H1 (cell line): Measurements from ENCODE around the gene TMEM266. TPM values are rescaled to one million over a fixed set of nuclear protein-coding genes. Genes with fewer than 3 reads are reported as not detected.

Source experiments
- CTCF ChIA-PET: fragments of 300-600 bp; sonication (Branson Sonifier 250); formaldehyde crosslinking; loops from one replicate; lab custom pipeline; 2021; ENCODE audit not compliant: partially characterized antibody; lab: Charles Lee
- POLR2A ChIA-PET: fragments of 300-600 bp; sonication (Branson Sonifier 250); formaldehyde crosslinking; loops from one replicate; lab custom pipeline; 2021; ENCODE audit warnings: inconsistent platforms; ENCODE audit not compliant: partially characterized antibody; lab: Charles Lee
- DNase-seq, 2 experiments: peaks; one replicate each; pipeline versions ENCODE4 v3.0.0 to v3.0.0-alpha.2; 2010 to 2022; ENCODE audit warnings: low spot score in 2 of 2, low read depth in 1 of 2, mixed read lengths in 1 of 2
- FAIRE-seq: peaks from 2 replicates; lab custom pipeline; 2011; peaks lifted over from hg19 to GRCh38; lab: Jason Lieb, UNC
- H2AFZ ChIP-seq: 2 replicates; pipeline ENCODE4 v1.8.1; 2012; ENCODE audit warnings: low read length, inconsistent platforms
- H2AK5ac ChIP-seq: 2 replicates; pipeline ENCODE4 v1.6.1; 2013; ENCODE audit warnings: low read depth, low read length
- H2BK120ac ChIP-seq: replicated peaks from 2 replicates; pipeline ENCODE3; 2013; ENCODE audit warnings: low read depth, low read length, inconsistent platforms
- H2BK12ac ChIP-seq: 2 replicates; pipeline ENCODE4 v1.6.1; 2013; ENCODE audit warnings: low read depth, low read length
- H2BK15ac ChIP-seq: 2 replicates; pipeline ENCODE4 v1.6.1; 2013; ENCODE audit warnings: low read length
- H2BK20ac ChIP-seq: 2 replicates; pipeline ENCODE4 v1.6.1; 2013; ENCODE audit warnings: low read length
- H2BK5ac ChIP-seq: 2 replicates; pipeline ENCODE4 v1.6.1; 2013; ENCODE audit warnings: low read depth, low read length
- H3K14ac ChIP-seq: 2 replicates; pipeline ENCODE4 v1.6.1; 2013; ENCODE audit warnings: inconsistent platforms; ENCODE audit not compliant: insufficient read length
- H3K18ac ChIP-seq: 2 replicates; pipeline ENCODE4 v1.6.1; 2013; ENCODE audit warnings: low read length; ENCODE audit errors: extremely low read depth
- H3K23ac ChIP-seq: 2 replicates; pipeline ENCODE4 v1.6.1; 2013; ENCODE audit warnings: inconsistent platforms; ENCODE audit not compliant: insufficient read length
- H3K23me2 ChIP-seq: 2 replicates; pipeline ENCODE4 v1.6.1; 2013; ENCODE audit warnings: low read depth, low read length
- H3K27ac ChIP-seq: 2 replicates; pipeline ENCODE4 v1.6.1; 2011; ENCODE audit warnings: low read depth, low read length, inconsistent platforms
- H3K27me3 ChIP-seq, 4 experiments: replicated peaks in 1 of 4; 1 replicate in 1 of 4; 2 replicates in 3 of 4; pipeline versions ENCODE4 v1.6.1 to v1.8.1; 2011 to 2013; ENCODE audit warnings: low read length in 3 of 4, mild to moderate bottlenecking in 3 of 4, inconsistent platforms in 2 of 4, mixed read lengths in 2 of 4, moderate library complexity in 1 of 4; ENCODE audit not compliant: control insufficient read depth in 3 of 4, insufficient read depth in 3 of 4; ENCODE audit errors: extremely low read depth in 1 of 4
- H3K36me3 ChIP-seq, 4 experiments: 2 replicates each; pipeline versions ENCODE4 v1.6.1 to v1.8.1; 2011 to 2013; ENCODE audit warnings: mild to moderate bottlenecking in 4 of 4, low read length in 3 of 4, moderate library complexity in 2 of 4, control low read depth in 1 of 4, inconsistent platforms in 1 of 4; ENCODE audit not compliant: insufficient read depth in 4 of 4, control insufficient read depth in 2 of 4
- H3K4ac ChIP-seq: replicated peaks from 2 replicates; pipeline ENCODE3; 2013; ENCODE audit warnings: low read length, low read depth, mixed read lengths, inconsistent platforms; ENCODE audit not compliant: insufficient read length
- H3K4me1 ChIP-seq, 4 experiments: replicated peaks in 1 of 4; 1 replicate in 1 of 4; 2 replicates in 3 of 4; pipeline versions ENCODE4 v1.6.1 to v1.8.1; 2011 to 2013; ENCODE audit warnings: low read length in 3 of 4, inconsistent platforms in 2 of 4, mixed read lengths in 1 of 4; ENCODE audit not compliant: insufficient read depth in 4 of 4, control insufficient read depth in 3 of 4
- H3K4me2 ChIP-seq, 2 experiments: 2 replicates each; pipeline versions ENCODE4 v1.6.1 to v1.8.1; 2011 to 2013; ENCODE audit warnings: low read depth in 2 of 2, low read length in 2 of 2, control low read depth in 1 of 2, inconsistent platforms in 1 of 2, mild to moderate bottlenecking in 1 of 2; ENCODE audit not compliant: insufficient read depth in 1 of 2
- H3K4me3 ChIP-seq, 4 experiments: fragments of 200-600, 300-600 bp in 1 of 4; sonication (generic), shearing (Covaris generic), sonication (Bioruptor Twin) in 1 of 4; 2 replicates each; pipeline versions ENCODE4 v1.5.1 to v1.8.1; 2011 to 2016; ENCODE audit warnings: low read length in 4 of 4, low read depth in 3 of 4, control low read depth in 2 of 4, inconsistent platforms in 2 of 4, mild to moderate bottlenecking in 2 of 4, mixed read lengths in 1 of 4, moderate library complexity in 1 of 4; ENCODE audit not compliant: insufficient read depth in 2 of 4; ENCODE audit errors: extremely low read depth in 1 of 4
- H3K56ac ChIP-seq: replicated peaks from 2 replicates; pipeline ENCODE3; 2013; ENCODE audit warnings: low read depth, mild to moderate bottlenecking, mixed read lengths, low read length, inconsistent platforms; ENCODE audit not compliant: insufficient read length
- H3K79me1 ChIP-seq: 2 replicates; pipeline ENCODE4 v1.6.1; 2013; ENCODE audit warnings: low read depth, low read length, control low read depth
- H3K79me2 ChIP-seq, 2 experiments: 2 replicates each; pipeline versions ENCODE4 v1.6.1 to v1.8.1; 2012 to 2013; ENCODE audit warnings: low read length in 2 of 2, mild to moderate bottlenecking in 2 of 2, inconsistent platforms in 1 of 2; ENCODE audit not compliant: insufficient read depth in 2 of 2, control insufficient read depth in 1 of 2
- H3K9ac ChIP-seq, 4 experiments: replicated peaks in 1 of 4; 1 replicate in 1 of 4; 2 replicates in 3 of 4; pipeline versions ENCODE4 v1.6.1 to v1.8.1; 2011 to 2013; ENCODE audit warnings: low read depth in 3 of 4, low read length in 3 of 4, control low read depth in 2 of 4, mild to moderate bottlenecking in 2 of 4, moderate library complexity in 2 of 4, inconsistent platforms in 1 of 4; ENCODE audit errors: extremely low read depth in 1 of 4
- H3K9me3 ChIP-seq, 2 experiments: 2 replicates each; pipeline versions ENCODE4 v1.6.1 to v1.8.1; 2012 to 2013; ENCODE audit warnings: mild to moderate bottlenecking in 2 of 2, moderate library complexity in 2 of 2, control low read depth in 1 of 2, inconsistent platforms in 1 of 2, low read depth in 1 of 2, low read length in 1 of 2, mixed read lengths in 1 of 2; ENCODE audit not compliant: insufficient read depth in 2 of 2
- H4K20me1 ChIP-seq, 2 experiments: replicated peaks in 1 of 2; 2 replicates each; pipeline versions ENCODE3 to v1.8.1; 2011 to 2013; ENCODE audit warnings: inconsistent platforms in 2 of 2, low read length in 2 of 2, mild to moderate bottlenecking in 1 of 2; ENCODE audit not compliant: insufficient read depth in 2 of 2, control insufficient read depth in 1 of 2
- H4K5ac ChIP-seq: 2 replicates; pipeline ENCODE4 v1.6.1; 2013; ENCODE audit warnings: low read length, low read depth, mixed read lengths, inconsistent platforms; ENCODE audit not compliant: insufficient read length
- H4K8ac ChIP-seq: 2 replicates; pipeline ENCODE4 v1.8.0; 2013; ENCODE audit warnings: mild to moderate bottlenecking, moderate library complexity, low read length, inconsistent platforms; ENCODE audit not compliant: insufficient read depth; ENCODE audit errors: extremely low read depth
- H4K91ac ChIP-seq: replicated peaks from 2 replicates; pipeline ENCODE3; 2013; ENCODE audit warnings: low read length, mixed read lengths, inconsistent platforms; ENCODE audit not compliant: insufficient read length
- CBX5 ChIP-seq: fragments of 300-800, 300-1000 bp; sonication (generic); IDR thresholded peaks from 2 replicates; pipeline ENCODE4 v1.7.1; 2016; ENCODE audit warnings: antibody characterized with exemption, low read length, low read depth
- CREB1 ChIP-seq: IDR thresholded peaks from 2 replicates; pipeline ENCODE4 v1.6.1; 2012; ENCODE audit warnings: inconsistent platforms
- CTCF ChIP-seq, 3 experiments: IDR thresholded peaks; 1 replicate in 2 of 3; 2 replicates in 1 of 3; pipeline versions ENCODE4 v1.5.1 to v1.6.1; 2011; ENCODE audit warnings: low read length in 3 of 3, mild to moderate bottlenecking in 3 of 3, inconsistent platforms in 2 of 3, low read depth in 1 of 3, moderate library complexity in 1 of 3; ENCODE audit not compliant: insufficient read depth in 1 of 3; ENCODE audit errors: control extremely low read depth in 1 of 3
- EP300 ChIP-seq, 2 experiments: IDR thresholded peaks; 1 replicate in 1 of 2; 2 replicates in 1 of 2; pipeline ENCODE4 v1.6.1; 2011 to 2012; ENCODE audit warnings: low read depth in 2 of 2, low read length in 2 of 2, mild to moderate bottlenecking in 2 of 2, borderline replicate concordance in 1 of 2, inconsistent platforms in 1 of 2, moderate library complexity in 1 of 2
- PHF8 ChIP-seq: fragments of 200-600 bp; sonication (generic); conservative IDR thresholded peaks from 2 replicates; pipeline ENCODE4 v1.7.1; 2012; ENCODE audit warnings: low read depth, mild to moderate bottlenecking, inconsistent platforms, low read length, moderate library complexity
- RBBP5 ChIP-seq: IDR thresholded peaks from 2 replicates; pipeline ENCODE4 v1.7.1; 2012; ENCODE audit warnings: low read depth, mild to moderate bottlenecking, inconsistent platforms, low read length, moderate library complexity, borderline replicate concordance
- RNF2 ChIP-seq: fragments of 200-900, 300-1000 bp; sonication (generic); IDR thresholded peaks from 2 replicates; pipeline ENCODE4 v1.7.1; 2016; ENCODE audit warnings: borderline replicate concordance, low read depth, mild to moderate bottlenecking, antibody characterized with exemption, low read length; ENCODE audit not compliant: poor library complexity, severe bottlenecking; ENCODE audit errors: missing control alignments
- SP2 ChIP-seq: IDR thresholded peaks from 2 replicates; pipeline ENCODE4 v1.6.1; 2012; ENCODE audit warnings: mild to moderate bottlenecking, low read length, inconsistent platforms
- TCF12 ChIP-seq: IDR thresholded peaks from 2 replicates; pipeline ENCODE4 v1.6.1; 2011; ENCODE audit warnings: low read depth, mild to moderate bottlenecking, low read length
- WGBS, 2 experiments: shearing (Covaris generic) in 1 of 2; methylation state at CpG; one replicate each; pipeline versions ENCODE4 v1.1.6 to v1.1.7; 2013 to 2015; ENCODE audit warnings: low lambda C conversion rate in 2 of 2, mixed read lengths in 2 of 2, inconsistent platforms in 1 of 2, low coverage in 1 of 2, missing lambda C conversion rate in 1 of 2; ENCODE audit not compliant: insufficient replicate concordance in 2 of 2, insufficient coverage in 1 of 2, insufficient read length in 1 of 2; ENCODE audit errors: extremely low coverage in 1 of 2, missing lambda C conversion rate in 1 of 2; 5-methylcytosine and 5-hydroxymethylcytosine counted together
- polyA plus RNA-seq, 7 experiments: library from polyadenylated mRNA; depleted of rRNA in 3 of 7; stranded (reverse) in 5 of 7; unstranded in 2 of 7; fragments of >200 nt in 5 of 7; fragments of 200-250 nt in 2 of 7; gene quantifications; 1 replicate in 5 of 7; 2 replicates in 1 of 7; 4 replicates in 1 of 7; pipeline versions ENCODE4 v1.2.1 to v1.2.3, GENCODE V29; 2011 to 2013; ENCODE audit warnings: missing spikeins in 2 of 7, mixed read lengths in 2 of 7
- total RNA-seq: library from RNA; stranded (reverse); fragmentation: NEBNext Ultra II Directional; extraction: Animal tissue kit (Norgen Biotek cat#: 25700); gene quantifications from 2 replicates; pipeline ENCODE4 v1.2.1, GENCODE V29; 2021

TMEM266 gene
- total and polyA plus RNA-seq, 2 of the 8 experiments (the other 6 are each of a cell fraction or from before 2014, with no cell fraction given): 2.6 TPM

- Histone ChIP-seq H3K14ac (no peak overlapping the region), H3K23ac (no peak overlapping the region), H2BK5ac (no peak overlapping the region), H2AFZ (no peak overlapping the region; the same call in 1 of the 2 replicates), H3K23me2 (no peaks in the 10 kb centered on the region), H2BK20ac (no peak overlapping the region), H2BK120ac (no peak overlapping the region), H2BK12ac (no peak overlapping the region), H3K27ac (no peak overlapping the region), H3K36me3 (no peaks in the 10 kb centered on the region), H4K8ac (no peak overlapping the region; the same call in 1 of the 2 replicates), H4K91ac (no peak overlapping the region), H2AK5ac (no peak overlapping the region), H2BK15ac (no peak overlapping the region), H3K18ac (no peak overlapping the region), H3K9ac (no peak overlapping the region), H3K56ac (no peak overlapping the region), H3K79me2 (no peaks in the 10 kb centered on the region), H3K27me3 (peaks cover 0 to 9% (median 7%) of the 10 kb centered on the region in 4 experiments; a peak in 4 of 7 replicates), H3K4me1 (peaks cover 0 to 7% (median under 1%) of the 10 kb centered on the region in 4 experiments; a peak in 2 of 7 replicates), H4K5ac (no peak overlapping the region), H3K79me1 (no peaks in the 10 kb centered on the region), H3K4me2 (no peak overlapping the region), H3K4ac (no peak overlapping the region), H3K9me3 (no peaks in the 10 kb centered on the region), H3K4me3 (no peak overlapping the region), H4K20me1 (no peaks in the 10 kb centered on the region)
- POLR2A ChIA-PET: interaction anchor here (3.8 kb wide), 1 partner anchor 144 kb away, joined by 18 read pairs; the partner anchor contains the start of gene ISL2
- no peak for DNase-seq
- FAIRE-seq: no peak
- CTCF ChIA-PET: interaction anchor here (0.5 to 9.1 kb wide), 35 partner anchors 9 to 826 kb away, joined by 3 to 130 read pairs (median 4); partner anchors contain the start of gene ISL2
- WGBS, 2 experiments: 93% methylated on average over 30 of the region's 55 CpGs; no CpG with 5 or more reads in 1 of the 2 experiments
- no peak for TF ChIP-seq RBBP5
- no peak for TF ChIP-seq TCF12
- TF ChIP-seq CTCF (IDR thresholded peaks at IDR 0.05; ENCODE audit: control extremely low read depth in 1 of 3, insufficient read depth in 1 of 3, low read depth in 1 of 3, low read length in 3 of 3): no peak
- TF ChIP-seq PHF8: no peak
- TF ChIP-seq CBX5: no peak
- TF ChIP-seq RNF2: no peak
- TF ChIP-seq CREB1: no peak
- no peak for TF ChIP-seq SP2
- TF ChIP-seq EP300 (IDR thresholded peaks at IDR 0.05; ENCODE audit: borderline replicate concordance in 1 of 2, low read depth in 2 of 2, low read length in 2 of 2): no peak
These were observed 131.9 kb downstream of the TMEM266 start for GRCh38 chr15:76191539-76192244.
